Activated CD4-positive, alpha-beta T cell treated with anti-CD3 and anti-CD28 coated beads, Interleukin-2, Interleukin-6, amounts not matched to agents 100 ng/mL and 50 ng/mL, durations not matched to agents 16 hours and 8 hours (primary cell): ENCODE results near the gene RASGRP3.
"Not testable (repeated sequence)": the region's sequence is repeated elsewhere in the genome, so short reads cannot be mapped to it uniquely, and the experiment has no call there.

Source experiments
- DNase-seq: peaks from one replicate; pipeline ENCODE4 v3.0.0-alpha.2; 2020

RASGRP3 gene, protein sequence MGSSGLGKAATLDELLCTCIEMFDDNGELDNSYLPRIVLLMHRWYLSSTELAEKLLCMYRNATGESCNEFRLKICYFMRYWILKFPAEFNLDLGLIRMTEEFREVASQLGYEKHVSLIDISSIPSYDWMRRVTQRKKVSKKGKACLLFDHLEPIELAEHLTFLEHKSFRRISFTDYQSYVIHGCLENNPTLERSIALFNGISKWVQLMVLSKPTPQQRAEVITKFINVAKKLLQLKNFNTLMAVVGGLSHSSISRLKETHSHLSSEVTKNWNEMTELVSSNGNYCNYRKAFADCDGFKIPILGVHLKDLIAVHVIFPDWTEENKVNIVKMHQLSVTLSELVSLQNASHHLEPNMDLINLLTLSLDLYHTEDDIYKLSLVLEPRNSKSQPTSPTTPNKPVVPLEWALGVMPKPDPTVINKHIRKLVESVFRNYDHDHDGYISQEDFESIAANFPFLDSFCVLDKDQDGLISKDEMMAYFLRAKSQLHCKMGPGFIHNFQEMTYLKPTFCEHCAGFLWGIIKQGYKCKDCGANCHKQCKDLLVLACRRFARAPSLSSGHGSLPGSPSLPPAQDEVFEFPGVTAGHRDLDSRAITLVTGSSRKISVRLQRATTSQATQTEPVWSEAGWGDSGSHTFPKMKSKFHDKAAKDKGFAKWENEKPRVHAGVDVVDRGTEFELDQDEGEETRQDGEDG

DNA sequence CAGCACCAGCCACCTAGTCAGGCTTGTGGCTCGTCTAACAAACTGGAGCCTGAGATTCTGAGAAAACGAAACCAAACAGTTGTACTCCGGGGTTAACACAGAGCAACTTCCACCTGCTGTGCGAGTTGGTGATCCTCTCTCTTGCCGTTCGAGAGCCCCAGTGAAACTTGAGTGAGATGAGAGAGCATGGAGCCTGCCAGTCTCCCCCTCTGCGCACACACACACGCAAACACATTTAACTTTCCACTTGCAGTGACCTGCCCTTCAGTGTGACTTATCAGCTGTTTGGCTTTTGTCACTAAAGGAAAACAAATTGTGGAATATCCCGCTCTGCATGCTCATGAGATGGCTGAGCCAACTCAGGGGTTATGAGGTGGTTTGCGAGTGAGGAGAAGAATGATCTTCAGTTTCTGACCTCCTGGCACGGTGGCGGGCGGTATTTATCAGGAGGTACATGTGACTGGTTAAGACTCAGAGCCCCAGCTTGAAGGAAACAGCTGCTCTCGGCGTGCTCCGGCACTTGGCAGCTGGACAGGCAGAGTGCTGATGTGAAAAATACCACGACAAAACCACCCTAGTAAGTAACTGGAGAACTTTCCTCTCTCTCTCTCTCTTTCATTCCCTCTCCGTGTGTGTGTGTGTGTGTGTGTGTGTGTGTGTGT is at the start of gene RASGRP3:
RASGRP3 (plus strand) TSS at position 519 of the 662 bp plus-strand sequence. CDS start 38,488 bp downstream, outside the sequence.
- peak; percentile 81 for DNase-seq

DNA sequence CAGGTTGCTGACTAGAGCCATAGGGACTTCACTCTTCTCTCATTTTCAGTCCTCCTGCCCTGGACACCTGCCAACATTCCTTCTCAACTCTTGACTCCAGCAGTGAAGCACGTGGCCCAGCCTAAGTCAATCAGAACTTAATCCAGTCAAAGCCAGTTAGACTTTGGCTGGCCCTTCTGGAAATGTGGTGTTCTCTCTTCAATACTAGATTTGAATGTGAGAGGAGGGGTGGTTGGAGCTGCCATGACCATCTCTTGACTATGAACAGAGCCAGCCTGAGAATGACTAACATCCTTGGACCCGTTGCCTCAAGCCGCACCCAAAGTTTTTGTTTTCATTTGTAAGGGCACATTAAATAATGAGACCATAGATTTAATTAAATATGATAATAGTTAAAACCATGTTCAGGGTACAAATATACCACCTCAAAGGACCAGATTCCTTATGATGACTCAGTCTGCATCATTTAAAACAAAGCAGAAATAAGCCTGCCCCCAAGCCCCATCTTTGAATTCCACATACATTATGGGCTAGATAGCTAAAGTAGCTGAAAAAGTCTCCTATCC is 49.7 kb upstream of the RASGRP3 start:
- no peak for DNase-seq

GRCh38 chr2:33430077-33430476 is 46.4 kb upstream of the RASGRP3 start:
- DNase-seq: no peak

- no peak for DNase-seq
These were observed 45.6 kb upstream of the RASGRP3 start for GRCh38 chr2:33430856-33431255.

GRCh38 chr2:33432871-33433270 is 43.6 kb upstream of the RASGRP3 start:
- DNase-seq: no peak

DNA sequence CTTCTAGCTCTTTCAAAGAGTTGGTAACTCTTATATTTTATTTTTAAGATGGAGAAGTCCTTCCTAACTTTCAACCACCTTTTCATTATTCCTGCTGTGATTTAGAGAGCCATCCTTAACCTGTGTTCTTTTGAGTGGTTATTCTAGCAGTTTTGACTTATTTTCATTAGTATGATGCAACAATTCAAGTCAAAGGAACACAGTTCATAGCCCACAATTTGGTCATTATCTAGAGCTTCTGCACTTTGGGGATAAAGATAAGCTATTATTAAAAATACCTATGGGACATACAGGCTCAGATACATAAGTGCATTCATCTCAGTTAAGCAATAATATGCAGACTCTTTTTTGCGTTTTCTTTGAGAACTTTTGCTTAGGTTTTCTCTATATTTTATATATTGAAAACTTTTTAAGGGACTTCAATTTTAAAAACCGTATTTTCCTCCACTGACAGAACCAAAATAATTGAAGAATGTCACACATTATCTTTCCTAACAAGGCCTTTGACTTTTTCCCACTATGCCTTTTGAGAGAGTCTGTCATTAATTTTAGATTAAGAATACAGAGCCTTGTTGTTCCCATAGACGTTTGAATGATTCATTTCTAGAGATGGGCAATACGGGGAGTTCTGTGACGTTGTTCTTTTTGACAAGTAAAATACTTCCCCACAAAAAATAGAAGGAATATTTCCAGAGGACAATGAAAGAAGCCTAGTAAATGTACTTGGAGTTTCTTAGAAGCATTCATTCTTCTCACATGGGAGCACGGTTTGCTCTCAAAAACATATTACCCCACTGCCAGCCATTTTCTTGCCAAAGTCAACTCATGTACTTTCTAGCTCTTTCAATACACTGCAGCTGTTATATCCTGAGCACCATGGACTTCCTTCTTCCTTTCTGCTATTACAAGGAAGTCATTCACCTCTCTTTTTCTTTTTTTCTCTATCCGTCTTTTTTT is 42.9 kb upstream of the RASGRP3 start:
- DNase-seq: no peak

- DNase-seq: no peak
These were observed 40.9 kb upstream of the RASGRP3 start for GRCh38 chr2:33435518-33435917.

- no peak for DNase-seq
These were observed 40.4 kb upstream of the RASGRP3 start for GRCh38 chr2:33436083-33436482.

- no peak for DNase-seq
These were observed 39.2 kb upstream of the RASGRP3 start for GRCh38 chr2:33437297-33437696.

- no peak for DNase-seq
These were observed 38.6 kb upstream of the RASGRP3 start for GRCh38 chr2:33437815-33438214.

DNA sequence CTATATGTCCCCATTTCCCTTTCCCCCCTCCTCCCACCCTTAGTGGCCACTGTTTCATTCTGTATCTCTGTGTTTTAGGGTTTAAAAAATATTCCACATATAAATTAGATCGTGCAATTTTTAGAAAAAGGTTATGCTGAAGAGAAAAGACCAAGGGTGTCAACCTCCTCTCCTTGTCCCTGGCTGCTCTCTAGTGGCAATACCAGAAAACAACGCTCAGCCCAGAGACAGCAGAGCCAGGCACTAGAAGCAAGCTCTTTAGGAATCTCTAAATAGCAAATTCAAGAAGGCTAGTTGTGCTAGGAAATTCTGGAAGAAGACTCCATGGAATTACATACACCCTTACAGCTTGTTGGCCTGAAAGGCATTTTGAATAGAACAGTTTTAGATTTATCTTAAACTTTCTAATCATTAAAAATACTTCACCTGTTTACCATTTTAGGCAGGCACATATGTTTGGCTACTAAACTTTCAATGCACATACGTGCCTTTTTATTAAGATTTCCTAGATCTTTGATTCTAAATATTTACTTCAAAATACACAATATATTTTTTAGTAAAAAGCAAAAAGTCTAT is 35.1 kb upstream of the RASGRP3 start:
- peak; percentile 51 for DNase-seq

GRCh38 chr2:33442052-33442451 is 34.4 kb upstream of the RASGRP3 start:
- DNase-seq: not testable (repeated sequence)

DNA sequence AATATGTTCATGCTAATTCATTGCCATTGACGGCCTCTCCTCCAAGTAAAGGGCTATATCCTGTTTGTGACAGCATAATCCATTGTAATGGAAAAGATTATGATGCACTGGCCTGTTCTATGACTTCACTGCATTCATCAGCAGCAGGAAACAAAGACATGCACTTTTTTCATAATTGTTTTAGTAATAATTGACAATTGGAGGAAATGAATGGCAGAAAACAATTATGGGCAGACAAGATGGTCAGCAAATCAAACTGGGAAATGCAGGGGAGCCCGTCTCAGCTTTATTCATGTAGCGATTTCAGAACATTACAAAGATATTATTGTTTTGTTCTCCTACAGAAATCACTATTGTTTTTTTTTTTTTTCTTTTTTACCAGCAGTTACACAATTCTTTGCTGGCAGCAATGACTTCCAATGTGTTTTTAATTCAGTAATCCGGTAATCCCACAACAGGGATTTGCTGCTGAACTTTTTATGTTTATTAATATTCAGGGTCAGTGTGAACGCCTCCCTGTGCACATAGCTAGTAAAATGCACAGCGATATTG is 33.8 kb upstream of the RASGRP3 start:
- DNase-seq: no peak

DNA sequence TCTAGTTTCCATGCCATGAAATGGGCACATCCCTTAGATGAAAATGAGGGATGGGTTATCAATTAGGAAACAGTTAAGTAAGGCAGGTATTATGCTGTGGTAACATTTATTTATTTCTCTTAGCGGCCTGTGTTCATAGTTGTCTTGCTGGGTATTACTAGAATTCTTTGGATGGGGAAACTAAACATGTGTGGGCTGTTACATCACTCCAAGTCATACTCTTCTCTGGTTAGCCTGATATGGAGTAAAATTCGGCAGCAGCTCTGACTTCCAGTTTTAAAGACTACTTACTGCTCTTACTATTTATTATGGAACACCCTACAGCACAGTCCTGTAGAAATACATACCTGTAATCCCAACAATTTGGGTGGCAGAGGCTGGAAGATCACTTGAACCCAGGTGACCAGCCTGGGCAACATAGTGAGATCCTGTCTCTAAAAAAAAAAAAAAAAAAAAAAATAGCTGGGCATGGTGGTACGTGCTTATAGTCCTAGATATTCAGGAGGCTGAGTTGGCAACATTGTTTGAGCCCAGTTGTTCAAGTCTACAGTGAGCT is 33.1 kb upstream of the RASGRP3 start:
- DNase-seq: no peak

GRCh38 chr2:33444967-33445366 is 31.5 kb upstream of the RASGRP3 start:
- no peak for DNase-seq

DNA sequence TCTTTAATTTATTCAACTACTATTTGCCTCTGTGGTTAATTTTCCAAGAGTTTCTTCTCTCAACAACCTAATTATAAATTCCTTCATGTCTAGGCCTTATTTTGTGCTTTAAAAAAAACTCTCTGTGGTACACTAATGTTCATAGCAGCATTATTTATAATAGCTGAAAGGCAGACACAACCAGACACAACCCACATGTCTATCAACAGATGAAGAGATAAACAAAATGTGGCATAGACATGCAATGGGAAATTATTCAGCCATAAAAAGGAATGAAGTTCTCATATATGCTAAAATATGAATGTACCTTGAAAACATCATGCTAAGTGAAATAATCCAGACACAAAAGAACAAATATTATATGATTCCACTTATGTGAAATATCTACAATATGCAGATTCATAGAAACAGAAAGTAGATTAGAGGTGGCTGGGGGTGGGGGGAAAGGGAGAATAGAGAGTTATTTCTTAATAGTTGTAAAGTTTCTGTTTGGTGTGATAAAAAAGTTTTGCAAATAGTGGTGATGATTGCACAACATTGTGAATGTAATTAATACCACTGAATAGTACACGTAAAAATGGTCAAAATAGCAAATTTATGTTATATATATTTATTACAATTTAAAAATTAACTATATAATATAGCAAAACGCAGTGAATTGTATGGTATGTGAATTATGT is 28.1 kb upstream of the RASGRP3 start:
- DNase-seq: no peak

DNA sequence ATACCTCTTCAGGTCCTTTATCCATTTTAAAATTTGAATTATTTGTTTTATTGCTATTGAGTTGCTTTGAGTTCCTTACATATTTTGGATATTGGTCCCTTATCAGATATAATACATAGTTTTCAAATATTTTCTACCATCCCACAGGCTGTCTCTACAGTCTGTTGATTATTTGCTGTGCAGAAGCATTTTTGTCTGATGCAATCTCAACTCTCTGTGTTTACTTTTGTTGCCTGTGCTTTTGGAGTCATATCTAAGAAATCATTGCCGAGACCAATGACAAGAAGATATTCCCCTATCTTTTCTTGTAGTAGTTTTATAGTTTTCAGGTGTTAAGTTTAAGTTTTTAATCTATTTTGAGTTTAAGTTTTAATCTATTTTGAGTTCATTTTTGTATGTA is 25.2 kb upstream of the RASGRP3 start:
- DNase-seq: no peak

- no peak for DNase-seq
These were observed 24.6 kb upstream of the RASGRP3 start for GRCh38 chr2:33451825-33452224.

- DNase-seq: no peak
These were observed 23.9 kb upstream of the RASGRP3 start for GRCh38 chr2:33452545-33452944.

DNA sequence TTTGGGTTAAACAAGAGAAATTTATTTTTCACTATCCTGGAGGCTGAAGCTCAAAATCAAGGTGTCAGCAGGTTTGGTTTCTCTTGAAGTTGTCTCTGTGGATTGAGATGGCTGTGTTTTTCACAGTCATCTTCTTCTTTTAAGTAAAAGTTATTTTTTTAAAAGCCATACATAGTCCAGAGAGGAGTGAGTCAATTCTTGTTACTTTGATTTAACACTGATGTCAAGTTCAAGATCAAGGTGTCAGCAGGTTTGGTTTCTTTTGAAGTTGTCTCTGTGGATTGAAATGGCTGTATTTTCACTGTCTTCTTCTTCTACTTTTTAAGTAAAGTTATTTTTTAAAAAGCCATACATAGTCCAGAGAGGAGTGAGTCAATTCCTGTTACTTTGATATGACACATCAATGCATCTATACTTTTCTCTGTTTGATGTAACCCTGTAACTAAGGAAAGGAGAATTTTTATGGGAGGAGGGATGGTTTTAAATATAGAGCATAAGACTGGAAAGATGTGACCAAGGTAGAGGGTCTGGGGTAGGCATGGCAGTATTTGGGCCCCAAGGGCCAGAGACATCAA is 22.5 kb upstream of the RASGRP3 start:
- no peak for DNase-seq
